Measurements from ENCODE around the gene LRRC7. TPM values are rescaled to one million over a fixed set of nuclear protein-coding genes. Genes with fewer than 3 reads are reported as not detected.

LRRC7 gene
- total RNA-seq, 2 experiments from 2014 or later: 0.14 to 0.20 TPM

- no peaks in the 10 kb centered on the region for H3K9me3 Mint-ChIP-seq
- Histone ChIP-seq H3K36me3 (ENCODE audit: insufficient read depth, low read length) (no peaks in the 10 kb centered on the region), H3K4me1 (ENCODE audit: insufficient read depth, low read length) (no peaks in the 10 kb centered on the region), H3K27me3 (ENCODE audit: control insufficient read depth in 1 of 2, insufficient read depth in 2 of 2, low read length in 2 of 2) (no peaks in the 10 kb centered on the region), H3K9me3 (ENCODE audit: control insufficient read depth in 1 of 2, insufficient read depth in 1 of 2, low read length in 2 of 2) (no peaks in the 10 kb centered on the region), H3K27ac (ENCODE audit: low read depth in 1 of 2, low read length in 2 of 2) (no peak overlapping the region), H3K4me3 (ENCODE audit: low read length) (no peak overlapping the region)
- no peak overlapping the region for H3K4me3 Mint-ChIP-seq
- no peak overlapping the region for H3K27ac Mint-ChIP-seq
- H3K4me1 Mint-ChIP-seq (ENCODE audit: low read depth): no peaks in the 10 kb centered on the region
- no peak for DNase-seq
- H3K27me3 Mint-ChIP-seq: no peaks in the 10 kb centered on the region
- POLR2A ChIA-PET: no interaction called here
- no peak for ATAC-seq (ENCODE audit: poor library complexity)
- intact Hi-C loops (cut with DNase I, micrococcal nuclease): no loop called here
- TF ChIP-seq CTCF (IDR thresholded peaks at IDR 0.05): no peak
- CTCF ChIA-PET: no interaction called here
- H3K36me3 Mint-ChIP-seq (ENCODE audit: low read depth): no peaks in the 10 kb centered on the region
These were observed 484.2 kb downstream of the LRRC7 start for GRCh38 chr1:70051926-70052325.

- intact Hi-C loops (cut with DNase I, micrococcal nuclease): no loop called here
- no peaks in the 10 kb centered on the region for H3K27me3 ChIP-seq (ENCODE audit: control insufficient read depth in 1 of 2, insufficient read depth in 2 of 2, low read length in 2 of 2)
- CTCF ChIA-PET: no interaction called here
- H3K36me3 Mint-ChIP-seq (ENCODE audit: low read depth): no peaks in the 10 kb centered on the region
- H3K4me3 ChIP-seq (ENCODE audit: low read length): no peak overlapping the region
- H3K27ac ChIP-seq (ENCODE audit: low read depth in 1 of 2, low read length in 2 of 2): no peak overlapping the region
- H3K4me1 ChIP-seq (ENCODE audit: insufficient read depth, low read length): no peaks in the 10 kb centered on the region
- ATAC-seq (ENCODE audit: poor library complexity) (no peak), DNase-seq (no peak)
- POLR2A ChIA-PET: no interaction called here
- no peak overlapping the region for H3K4me3 Mint-ChIP-seq
- TF ChIP-seq CTCF (IDR thresholded peaks at IDR 0.05): no peak
- H3K36me3 ChIP-seq (ENCODE audit: insufficient read depth, low read length): no peaks in the 10 kb centered on the region
- H3K9me3 Mint-ChIP-seq: no peaks in the 10 kb centered on the region
- no peak overlapping the region for H3K27ac Mint-ChIP-seq
- H3K27me3 Mint-ChIP-seq: no peaks in the 10 kb centered on the region
- H3K9me3 ChIP-seq (ENCODE audit: control insufficient read depth in 1 of 2, insufficient read depth in 1 of 2, low read length in 2 of 2): no peaks in the 10 kb centered on the region
- H3K4me1 Mint-ChIP-seq (ENCODE audit: low read depth): no peaks in the 10 kb centered on the region
These were observed 489.8 kb downstream of the LRRC7 start for GRCh38 chr1:70057500-70057899.

GRCh38 chr1:70061231-70061630 is 493.5 kb downstream of the LRRC7 start:
- DNase-seq (no peak), ATAC-seq (ENCODE audit: poor library complexity) (no peak)
- Histone ChIP-seq H3K9me3 (ENCODE audit: control insufficient read depth in 1 of 2, insufficient read depth in 1 of 2, low read length in 2 of 2) (no peaks in the 10 kb centered on the region), H3K27me3 (ENCODE audit: control insufficient read depth in 1 of 2, insufficient read depth in 2 of 2, low read length in 2 of 2) (no peaks in the 10 kb centered on the region), H3K4me3 (ENCODE audit: low read length) (no peak overlapping the region), H3K36me3 (ENCODE audit: insufficient read depth, low read length) (no peaks in the 10 kb centered on the region), H3K27ac (ENCODE audit: low read depth in 1 of 2, low read length in 2 of 2) (no peak overlapping the region), H3K4me1 (ENCODE audit: insufficient read depth, low read length) (no peaks in the 10 kb centered on the region)
- no peaks in the 10 kb centered on the region for H3K27me3 Mint-ChIP-seq
- ChIA-PET POLR2A (no interaction called here), CTCF (no interaction called here)
- H3K9me3 Mint-ChIP-seq: no peaks in the 10 kb centered on the region
- no peaks in the 10 kb centered on the region for H3K4me1 Mint-ChIP-seq (ENCODE audit: low read depth)
- TF ChIP-seq CTCF (IDR thresholded peaks at IDR 0.05): no peak
- intact Hi-C loops (cut with DNase I, micrococcal nuclease): no loop called here
- no peaks in the 10 kb centered on the region for H3K36me3 Mint-ChIP-seq (ENCODE audit: low read depth)
- no peak overlapping the region for H3K4me3 Mint-ChIP-seq
- H3K27ac Mint-ChIP-seq: no peak overlapping the region

All from CD4-positive, alpha-beta T cell (primary cell).